Mucosa of stomach (tissue), 1 donor: ENCODE measurements around the gene CHST8.

Experiments used
- H3K27me3 ChIP-seq: one replicate; pipeline ENCODE4 v1.7.0; 2013; ENCODE audit warnings: mild to moderate bottlenecking, low read length; ENCODE audit not compliant: control insufficient read depth, insufficient read depth
- H3K36me3 ChIP-seq: one replicate; pipeline ENCODE4 v1.7.0; 2013; ENCODE audit warnings: low read length; ENCODE audit not compliant: control insufficient read depth, insufficient read depth
- H3K4me1 ChIP-seq: one replicate; pipeline ENCODE4 v1.7.0; 2013; ENCODE audit warnings: mild to moderate bottlenecking, low read length; ENCODE audit not compliant: control insufficient read depth, insufficient read depth
- H3K4me3 ChIP-seq: one replicate; pipeline ENCODE4 v1.7.0; 2013; ENCODE audit warnings: low read length
- H3K9ac ChIP-seq: one replicate; pipeline ENCODE4 v1.7.0; 2013; ENCODE audit warnings: mild to moderate bottlenecking, low read length, moderate library complexity
- H3K9me3 ChIP-seq: one replicate; pipeline ENCODE4 v1.7.0; 2013; ENCODE audit warnings: mild to moderate bottlenecking, low read length, moderate library complexity; ENCODE audit not compliant: control insufficient read depth
- donor health status: Pancreatic carcinoma.

Gene CHST8

GRCh38 chr19:33621065-33621785 lies 528 bp upstream of the CHST8 start:
- Histone ChIP-seq H3K4me3 (no peak overlapping the region), H3K27me3 (peaks cover 43% of the 10 kb centered on the region), H3K9me3 (no peaks in the 10 kb centered on the region), H3K9ac (no peak overlapping the region), H3K4me1 (peaks cover 5% of the 10 kb centered on the region), H3K36me3 (no peaks in the 10 kb centered on the region)

- H3K4me3 ChIP-seq: no peak overlapping the region
- H3K4me1 ChIP-seq: peaks cover 5% of the 10 kb centered on the region
- no peaks in the 10 kb centered on the region for H3K36me3 ChIP-seq
- H3K9ac ChIP-seq: no peak overlapping the region
- no peaks in the 10 kb centered on the region for H3K9me3 ChIP-seq
- peaks cover 43% of the 10 kb centered on the region for H3K27me3 ChIP-seq
Observed at GRCh38 chr19:33622505-33622808, 704 bp downstream of the CHST8 start.

- Histone ChIP-seq H3K9me3 (no peaks in the 10 kb centered on the region), H3K9ac (no peak overlapping the region), H3K4me3 (no peak overlapping the region), H3K36me3 (no peaks in the 10 kb centered on the region), H3K27me3 (peaks cover 43% of the 10 kb centered on the region), H3K4me1 (peaks cover 5% of the 10 kb centered on the region)
Observed at GRCh38 chr19:33622809-33623511, 1.2 kb downstream of the CHST8 start.

GRCh38 chr19:33624586-33624985 lies 2.8 kb downstream of the CHST8 start:
- Histone ChIP-seq H3K27me3 (peaks cover 43% of the 10 kb centered on the region), H3K4me3 (no peak overlapping the region), H3K4me1 (peaks cover 5% of the 10 kb centered on the region), H3K9me3 (no peaks in the 10 kb centered on the region), H3K36me3 (no peaks in the 10 kb centered on the region), H3K9ac (no peak overlapping the region)

GRCh38 chr19:33627526-33627925 lies 5.8 kb downstream of the CHST8 start:
- Histone ChIP-seq H3K36me3 (no peaks in the 10 kb centered on the region), H3K27me3 (peaks cover 20% of the 10 kb centered on the region), H3K4me1 (peaks cover under 1% of the 10 kb centered on the region), H3K4me3 (no peak overlapping the region), H3K9me3 (no peaks in the 10 kb centered on the region), H3K9ac (no peak overlapping the region)

GRCh38 chr19:33627962-33628839 lies 6.4 kb downstream of the CHST8 start:
- Histone ChIP-seq H3K4me1 (no peaks in the 10 kb centered on the region), H3K4me3 (no peak overlapping the region), H3K36me3 (no peaks in the 10 kb centered on the region), H3K9ac (no peak overlapping the region), H3K27me3 (peaks cover 13% of the 10 kb centered on the region), H3K9me3 (no peaks in the 10 kb centered on the region)

GRCh38 chr19:33628921-33629825 lies 7.4 kb downstream of the CHST8 start:
- peaks cover 4% of the 10 kb centered on the region for H3K27me3 ChIP-seq
- no peaks in the 10 kb centered on the region for H3K36me3 ChIP-seq

GRCh38 chr19:33629826-33630375 lies 8.1 kb downstream of the CHST8 start:
- Histone ChIP-seq H3K9me3 (no peaks in the 10 kb centered on the region), H3K27me3 (peaks cover 3% of the 10 kb centered on the region), H3K4me1 (no peaks in the 10 kb centered on the region), H3K9ac (no peak overlapping the region), H3K36me3 (no peaks in the 10 kb centered on the region), H3K4me3 (no peak overlapping the region)

More at GRCh38 chr19:33628921-33629825, 7.4 kb downstream of the CHST8 start:
- no peak overlapping the region for H3K9ac ChIP-seq
- no peak overlapping the region for H3K4me3 ChIP-seq
- no peaks in the 10 kb centered on the region for H3K9me3 ChIP-seq
- H3K4me1 ChIP-seq: no peaks in the 10 kb centered on the region

GRCh38 chr19:33630880-33631608 lies 9.3 kb downstream of the CHST8 start:
- H3K4me3 ChIP-seq: no peak overlapping the region
- no peaks in the 10 kb centered on the region for H3K9me3 ChIP-seq
- no peaks in the 10 kb centered on the region for H3K36me3 ChIP-seq
- peaks cover 3% of the 10 kb centered on the region for H3K27me3 ChIP-seq
- no peaks in the 10 kb centered on the region for H3K4me1 ChIP-seq
- no peak overlapping the region for H3K9ac ChIP-seq

GRCh38 chr19:33631609-33631973 lies 9.8 kb downstream of the CHST8 start:
- no peak overlapping the region for H3K4me3 ChIP-seq
- H3K4me1 ChIP-seq: no peaks in the 10 kb centered on the region
- H3K36me3 ChIP-seq: no peaks in the 10 kb centered on the region
- H3K9me3 ChIP-seq: no peaks in the 10 kb centered on the region
- no peak overlapping the region for H3K9ac ChIP-seq
- H3K27me3 ChIP-seq: peaks cover 3% of the 10 kb centered on the region
